ENCODE results near the gene RSAD2.

Gene RSAD2

GRCh38 chr2:6877402-6878304 lies at the start of gene RSAD2:
RSAD2 (plus strand) TSS chr2:6877777; CDS start chr2:6877801, 24 bp downstream.
- H3K4me1 ChIP-seq (ENCODE audit: insufficient read depth, low read length): no peaks in the 10 kb centered on the region
- H3K9me3 ChIP-seq (ENCODE audit: control insufficient read depth, insufficient read depth, low read length): no peaks in the 10 kb centered on the region
- no peaks in the 10 kb centered on the region for H3K36me3 ChIP-seq (ENCODE audit: insufficient read depth, low read length)
- H3K9ac ChIP-seq (ENCODE audit: low read depth, low read length): no peak within 1 kb of the TSS

- peaks cover 8% of the 10 kb centered on the region for H3K9me3 ChIP-seq (ENCODE audit: control insufficient read depth, insufficient read depth, low read length)
- no peak overlapping the region for H3K9ac ChIP-seq (ENCODE audit: low read depth, low read length)
- no peaks in the 10 kb centered on the region for H3K4me1 ChIP-seq (ENCODE audit: insufficient read depth, low read length)
- H3K36me3 ChIP-seq (ENCODE audit: insufficient read depth, low read length): no peaks in the 10 kb centered on the region
Measured at GRCh38 chr2:6828299-6828584, 49.3 kb upstream of the RSAD2 start.

- H3K9me3 ChIP-seq (ENCODE audit: control insufficient read depth, insufficient read depth, low read length): peaks cover 8% of the 10 kb centered on the region
- no peak overlapping the region for H3K9ac ChIP-seq (ENCODE audit: low read depth, low read length)
- no peaks in the 10 kb centered on the region for H3K36me3 ChIP-seq (ENCODE audit: insufficient read depth, low read length)
- H3K4me1 ChIP-seq (ENCODE audit: insufficient read depth, low read length): no peaks in the 10 kb centered on the region
Measured at GRCh38 chr2:6831229-6831628, 46.3 kb upstream of the RSAD2 start.

- Histone ChIP-seq H3K36me3 (ENCODE audit: insufficient read depth, low read length) (no peaks in the 10 kb centered on the region), H3K9me3 (ENCODE audit: control insufficient read depth, insufficient read depth, low read length) (peaks cover 8% of the 10 kb centered on the region), H3K9ac (ENCODE audit: low read depth, low read length) (no peak overlapping the region)
Measured at GRCh38 chr2:6832596-6833299, 44.8 kb upstream of the RSAD2 start.

GRCh38 chr2:6833300-6833604 lies 44.3 kb upstream of the RSAD2 start:
- H3K9ac ChIP-seq (ENCODE audit: low read depth, low read length): no peak overlapping the region
- no peaks in the 10 kb centered on the region for H3K4me1 ChIP-seq (ENCODE audit: insufficient read depth, low read length)
- H3K36me3 ChIP-seq (ENCODE audit: insufficient read depth, low read length): no peaks in the 10 kb centered on the region
- peaks cover 8% of the 10 kb centered on the region for H3K9me3 ChIP-seq (ENCODE audit: control insufficient read depth, insufficient read depth, low read length)

More at GRCh38 chr2:6832596-6833299, 44.8 kb upstream of the RSAD2 start:
- no peaks in the 10 kb centered on the region for H3K4me1 ChIP-seq (ENCODE audit: insufficient read depth, low read length)

GRCh38 chr2:6834163-6834562 lies 43.4 kb upstream of the RSAD2 start:
- no peaks in the 10 kb centered on the region for H3K36me3 ChIP-seq (ENCODE audit: insufficient read depth, low read length)
- H3K4me1 ChIP-seq (ENCODE audit: insufficient read depth, low read length): no peaks in the 10 kb centered on the region
- H3K9me3 ChIP-seq (ENCODE audit: control insufficient read depth, insufficient read depth, low read length): peaks cover 8% of the 10 kb centered on the region
- H3K9ac ChIP-seq (ENCODE audit: low read depth, low read length): no peak overlapping the region

- Histone ChIP-seq H3K9ac (ENCODE audit: low read depth, low read length) (no peak overlapping the region), H3K4me1 (ENCODE audit: insufficient read depth, low read length) (no peaks in the 10 kb centered on the region), H3K36me3 (ENCODE audit: insufficient read depth, low read length) (no peaks in the 10 kb centered on the region), H3K9me3 (ENCODE audit: control insufficient read depth, insufficient read depth, low read length) (peaks cover 6% of the 10 kb centered on the region)
Measured at GRCh38 chr2:6835467-6835866, 42.1 kb upstream of the RSAD2 start.

GRCh38 chr2:6838673-6839319 lies 38.8 kb upstream of the RSAD2 start:
- no peaks in the 10 kb centered on the region for H3K36me3 ChIP-seq (ENCODE audit: insufficient read depth, low read length)
- no peak overlapping the region for H3K9ac ChIP-seq (ENCODE audit: low read depth, low read length)
- H3K9me3 ChIP-seq (ENCODE audit: control insufficient read depth, insufficient read depth, low read length): peaks cover 5% of the 10 kb centered on the region; the same call in 1 of the 2 replicates
- no peaks in the 10 kb centered on the region for H3K4me1 ChIP-seq (ENCODE audit: insufficient read depth, low read length)

- H3K9me3 ChIP-seq (ENCODE audit: control insufficient read depth, insufficient read depth, low read length): peaks cover 21% of the 10 kb centered on the region
Measured at GRCh38 chr2:6841537-6842287, 35.9 kb upstream of the RSAD2 start.

GRCh38 chr2:6845312-6845711 lies 32.3 kb upstream of the RSAD2 start:
- Histone ChIP-seq H3K36me3 (ENCODE audit: insufficient read depth, low read length) (no peaks in the 10 kb centered on the region), H3K4me1 (ENCODE audit: insufficient read depth, low read length) (no peaks in the 10 kb centered on the region), H3K9ac (ENCODE audit: low read depth, low read length) (no peak overlapping the region), H3K9me3 (ENCODE audit: control insufficient read depth, insufficient read depth, low read length) (peaks cover 22% of the 10 kb centered on the region)

More at GRCh38 chr2:6841537-6842287, 35.9 kb upstream of the RSAD2 start:
- H3K36me3 ChIP-seq (ENCODE audit: insufficient read depth, low read length): no peaks in the 10 kb centered on the region
- no peaks in the 10 kb centered on the region for H3K4me1 ChIP-seq (ENCODE audit: insufficient read depth, low read length)
- H3K9ac ChIP-seq (ENCODE audit: low read depth, low read length): no peak overlapping the region

- Histone ChIP-seq H3K4me1 (ENCODE audit: insufficient read depth, low read length) (no peaks in the 10 kb centered on the region), H3K36me3 (ENCODE audit: insufficient read depth, low read length) (no peaks in the 10 kb centered on the region), H3K9me3 (ENCODE audit: control insufficient read depth, insufficient read depth, low read length) (peaks cover 22% of the 10 kb centered on the region), H3K9ac (ENCODE audit: low read depth, low read length) (no peak overlapping the region)
Measured at GRCh38 chr2:6845903-6846302, 31.7 kb upstream of the RSAD2 start.

- Histone ChIP-seq H3K4me1 (ENCODE audit: insufficient read depth, low read length) (no peaks in the 10 kb centered on the region), H3K9me3 (ENCODE audit: control insufficient read depth, insufficient read depth, low read length) (peaks cover 22% of the 10 kb centered on the region), H3K9ac (ENCODE audit: low read depth, low read length) (no peak overlapping the region), H3K36me3 (ENCODE audit: insufficient read depth, low read length) (no peaks in the 10 kb centered on the region)
Measured at GRCh38 chr2:6846540-6846939, 31.0 kb upstream of the RSAD2 start.

- no peak overlapping the region for H3K9ac ChIP-seq (ENCODE audit: low read depth, low read length)
- peaks cover 22% of the 10 kb centered on the region for H3K9me3 ChIP-seq (ENCODE audit: control insufficient read depth, insufficient read depth, low read length)
- no peaks in the 10 kb centered on the region for H3K36me3 ChIP-seq (ENCODE audit: insufficient read depth, low read length)
- no peaks in the 10 kb centered on the region for H3K4me1 ChIP-seq (ENCODE audit: insufficient read depth, low read length)
Measured at GRCh38 chr2:6846967-6847681, 30.5 kb upstream of the RSAD2 start.

GRCh38 chr2:6852195-6852594 lies 25.4 kb upstream of the RSAD2 start:
- Histone ChIP-seq H3K9me3 (ENCODE audit: control insufficient read depth, insufficient read depth, low read length) (no peaks in the 10 kb centered on the region; the same call in 1 of the 2 replicates), H3K4me1 (ENCODE audit: insufficient read depth, low read length) (no peaks in the 10 kb centered on the region), H3K36me3 (ENCODE audit: insufficient read depth, low read length) (no peaks in the 10 kb centered on the region), H3K9ac (ENCODE audit: low read depth, low read length) (no peak overlapping the region)

Measured in ES-I3 (cell line).